ENCODE results near the gene ENOPH1. TPM values are rescaled to one million over a fixed set of nuclear protein-coding genes. Genes with fewer than 3 reads are reported as not detected.

Gene ENOPH1
- total and polyA plus RNA-seq, 2 of the 13 experiments (the other 11 are each of a cell fraction or from before 2014, with no cell fraction given) = 15.5 to 64.3 TPM

DNA sequence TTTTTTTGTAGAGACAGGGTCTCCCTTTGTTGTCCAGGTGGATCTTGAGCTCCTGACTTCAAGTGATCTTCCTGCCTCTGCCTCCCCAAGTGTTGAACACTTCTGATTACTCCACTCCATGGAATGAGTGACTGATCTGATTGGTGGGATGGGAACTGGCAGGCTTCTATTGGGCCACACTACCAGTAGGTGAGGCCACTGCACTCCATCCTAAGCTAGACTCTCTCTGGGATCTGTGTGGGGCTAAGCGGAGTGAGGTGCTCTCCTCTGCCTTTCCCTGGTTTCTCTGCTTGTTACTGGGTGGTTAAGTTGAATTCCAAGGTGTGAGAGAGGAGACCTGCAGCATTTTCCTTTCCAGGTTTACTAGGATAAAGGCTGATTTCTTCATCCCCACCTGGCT, 58.7 kb downstream of the ENOPH1 start (continued):
- no peak for TF ChIP-seq ZNF383 (CRISPR knock-in tag; IDR thresholded peaks at IDR 0.05; ENCODE audit: borderline replicate concordance)

DNA sequence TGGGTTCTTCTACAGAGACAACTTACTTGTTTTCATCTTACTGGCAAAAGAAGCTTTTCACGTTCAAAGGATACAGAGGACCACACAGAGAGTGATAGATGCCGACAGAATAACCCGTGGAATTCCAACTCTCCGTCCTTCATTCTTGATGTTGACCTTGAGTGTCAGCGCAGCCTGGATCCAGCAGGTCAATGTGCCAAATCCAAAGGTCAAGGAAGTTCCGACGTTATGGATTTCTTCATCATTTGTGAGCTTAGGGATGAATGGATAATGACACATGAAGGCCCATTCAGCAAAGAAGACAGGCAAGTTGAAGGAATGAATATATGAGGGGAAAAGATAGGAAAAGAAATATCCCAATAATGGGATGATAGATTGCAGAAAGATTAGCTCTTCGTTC, 59.6 kb downstream of the ENOPH1 start:
- intact Hi-C loops (cut with micrococcal nuclease; ENCODE audit: unreplicated experiment) (no loop called here), in situ Hi-C loops (cut with HindIII; ENCODE audit: extremely low pct_ligation_motif_present, low pct_unique_long_range_greater_than_20kb) (no loop called here)
- Histone ChIP-seq H3K9me3 (ENCODE audit: low read length) (no peaks in the 10 kb centered on the region), H3K27me3 (ENCODE audit: control insufficient read depth in 1 of 2, insufficient read depth in 2 of 2, low read length in 2 of 2) (no peaks in the 10 kb centered on the region), H3K4me1 (ENCODE audit: insufficient read depth, low read length) (peaks cover 9% of the 10 kb centered on the region), H2AFZ (ENCODE audit: low read length) (no peak overlapping the region), H3K9ac (ENCODE audit: insufficient read depth, low read depth, low read length) (no peak overlapping the region), H3K4me3 (replicated peaks in 1 of 3; ENCODE audit: insufficient read depth in 1 of 3, low read depth in 2 of 3, low read length in 3 of 3) (no peak overlapping the region), H3K27ac (ENCODE audit: extremely low read length, insufficient read depth, low read length) (no peak overlapping the region), H3K36me3 (replicated peaks in 1 of 2; ENCODE audit: control insufficient read depth in 1 of 2, insufficient read depth in 2 of 2, low read length in 2 of 2) (no peaks in the 10 kb centered on the region), H4K20me1 (ENCODE audit: insufficient read depth, low read length) (no peaks in the 10 kb centered on the region), H3K79me2 (ENCODE audit: insufficient read depth, low read length) (no peaks in the 10 kb centered on the region), H3K4me2 (ENCODE audit: low read depth, low read length) (no peak overlapping the region)
- DNase-seq (ENCODE audit: low spot score) (no peak), FAIRE-seq (no peak), ATAC-seq (no peak)
- ChIA-PET POLR2A (interaction anchor here (0.9 kb wide), 1 partner anchor 61 kb away, joined by 3 read pairs; no protein-coding TSS in a partner anchor), CTCF (ENCODE audit: low intra/inter-chr PET ratio, low total read pairs) (no interaction called here)
- 16% methylated on average over 8 of the region's 8 CpGs for WGBS (ENCODE audit: low lambda C conversion rate)
- TF ChIP-seq ZNF44 (CRISPR knock-in tag; IDR thresholded peaks at IDR 0.05) (no peak), ZNF788 (CRISPR knock-in tag; IDR thresholded peaks at IDR 0.05; ENCODE audit: borderline replicate concordance) (no peak), HNF4A (CRISPR knock-in tag; IDR thresholded peaks at IDR 0.05) (peak; percentile 74), POGZ (CRISPR knock-in tag; IDR thresholded peaks at IDR 0.05) (0 out of 2 replicates have a peak, but pooled peaks have one; percentile 18), CCAR2 (optimal IDR thresholded peaks at IDR 0.05; ENCODE audit: low read depth, low read length) (no peak), SALL1 (CRISPR knock-in tag; IDR thresholded peaks at IDR 0.05) (peak; percentile 43; the same call in 1 of the 2 replicates), RARA (CRISPR knock-in tag; IDR thresholded peaks at IDR 0.05) (peak; percentile 29; the same call in 1 of the 2 replicates), NR2F1 (CRISPR knock-in tag; IDR thresholded peaks at IDR 0.05) (peak in 1 of 2 experiments; percentile 32; a peak in 1 of 4 replicates), EP300 (IDR thresholded peaks at IDR 0.05; ENCODE audit: low read depth in 2 of 2, low read length in 2 of 2) (0 out of 4 replicates have a peak, but pooled peaks of 1 of the 2 experiments have one; percentile 15), EP300 (CRISPR knock-in tag; IDR thresholded peaks at IDR 0.05; ENCODE audit: borderline replicate concordance) (no peak), GATAD2A (CRISPR knock-in tag; IDR thresholded peaks at IDR 0.05) (0 out of 2 replicates have a peak, but pooled peaks have one; percentile 15), CEBPG (CRISPR knock-in tag; IDR thresholded peaks at IDR 0.05) (0 out of 2 replicates have a peak, but pooled peaks have one; percentile 4), HNF4G (IDR thresholded peaks at IDR 0.05; ENCODE audit: borderline replicate concordance, low read depth, low read length) (peak; percentile 34; the same call in 1 of the 2 replicates), HNF4G (CRISPR knock-in tag; IDR thresholded peaks at IDR 0.05; ENCODE audit: borderline replicate concordance, low read depth) (no peak), ESRRA (CRISPR knock-in tag; IDR thresholded peaks at IDR 0.05; ENCODE audit: low read depth) (peak; percentile 89), NR2C2 (CRISPR knock-in tag; IDR thresholded peaks at IDR 0.05; ENCODE audit: borderline replicate concordance) (0 out of 2 replicates have a peak, but pooled peaks have one; percentile 17)
- TF ChIP-seq, protein P1, sequence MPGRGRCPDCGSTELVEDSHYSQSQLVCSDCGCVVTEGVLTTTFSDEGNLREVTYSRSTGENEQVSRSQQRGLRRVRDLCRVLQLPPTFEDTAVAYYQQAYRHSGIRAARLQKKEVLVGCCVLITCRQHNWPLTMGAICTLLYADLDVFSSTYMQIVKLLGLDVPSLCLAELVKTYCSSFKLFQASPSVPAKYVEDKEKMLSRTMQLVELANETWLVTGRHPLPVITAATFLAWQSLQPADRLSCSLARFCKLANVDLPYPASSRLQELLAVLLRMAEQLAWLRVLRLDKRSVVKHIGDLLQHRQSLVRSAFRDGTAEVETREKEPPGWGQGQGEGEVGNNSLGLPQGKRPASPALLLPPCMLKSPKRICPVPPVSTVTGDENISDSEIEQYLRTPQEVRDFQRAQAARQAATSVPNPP (CRISPR knock-in tag; IDR thresholded peaks at IDR 0.05) = no peak
- TF ChIP-seq, protein P2, sequence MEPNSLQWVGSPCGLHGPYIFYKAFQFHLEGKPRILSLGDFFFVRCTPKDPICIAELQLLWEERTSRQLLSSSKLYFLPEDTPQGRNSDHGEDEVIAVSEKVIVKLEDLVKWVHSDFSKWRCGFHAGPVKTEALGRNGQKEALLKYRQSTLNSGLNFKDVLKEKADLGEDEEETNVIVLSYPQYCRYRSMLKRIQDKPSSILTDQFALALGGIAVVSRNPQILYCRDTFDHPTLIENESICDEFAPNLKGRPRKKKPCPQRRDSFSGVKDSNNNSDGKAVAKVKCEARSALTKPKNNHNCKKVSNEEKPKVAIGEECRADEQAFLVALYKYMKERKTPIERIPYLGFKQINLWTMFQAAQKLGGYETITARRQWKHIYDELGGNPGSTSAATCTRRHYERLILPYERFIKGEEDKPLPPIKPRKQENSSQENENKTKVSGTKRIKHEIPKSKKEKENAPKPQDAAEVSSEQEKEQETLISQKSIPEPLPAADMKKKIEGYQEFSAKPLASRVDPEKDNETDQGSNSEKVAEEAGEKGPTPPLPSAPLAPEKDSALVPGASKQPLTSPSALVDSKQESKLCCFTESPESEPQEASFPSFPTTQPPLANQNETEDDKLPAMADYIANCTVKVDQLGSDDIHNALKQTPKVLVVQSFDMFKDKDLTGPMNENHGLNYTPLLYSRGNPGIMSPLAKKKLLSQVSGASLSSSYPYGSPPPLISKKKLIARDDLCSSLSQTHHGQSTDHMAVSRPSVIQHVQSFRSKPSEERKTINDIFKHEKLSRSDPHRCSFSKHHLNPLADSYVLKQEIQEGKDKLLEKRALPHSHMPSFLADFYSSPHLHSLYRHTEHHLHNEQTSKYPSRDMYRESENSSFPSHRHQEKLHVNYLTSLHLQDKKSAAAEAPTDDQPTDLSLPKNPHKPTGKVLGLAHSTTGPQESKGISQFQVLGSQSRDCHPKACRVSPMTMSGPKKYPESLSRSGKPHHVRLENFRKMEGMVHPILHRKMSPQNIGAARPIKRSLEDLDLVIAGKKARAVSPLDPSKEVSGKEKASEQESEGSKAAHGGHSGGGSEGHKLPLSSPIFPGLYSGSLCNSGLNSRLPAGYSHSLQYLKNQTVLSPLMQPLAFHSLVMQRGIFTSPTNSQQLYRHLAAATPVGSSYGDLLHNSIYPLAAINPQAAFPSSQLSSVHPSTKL (CRISPR knock-in tag; IDR thresholded peaks at IDR 0.05) = 0 out of 2 replicates have a peak, but pooled peaks have one; percentile 10
- BruUV-seq (replicated peaks) = no TSS peak
